Measurements from ENCODE around the gene PLAGL1.
"Not testable (repeated sequence)": the region's sequence is repeated elsewhere in the genome, so short reads cannot be mapped to it uniquely, and the experiment has no call there.

The PLAGL1 gene

DNA sequence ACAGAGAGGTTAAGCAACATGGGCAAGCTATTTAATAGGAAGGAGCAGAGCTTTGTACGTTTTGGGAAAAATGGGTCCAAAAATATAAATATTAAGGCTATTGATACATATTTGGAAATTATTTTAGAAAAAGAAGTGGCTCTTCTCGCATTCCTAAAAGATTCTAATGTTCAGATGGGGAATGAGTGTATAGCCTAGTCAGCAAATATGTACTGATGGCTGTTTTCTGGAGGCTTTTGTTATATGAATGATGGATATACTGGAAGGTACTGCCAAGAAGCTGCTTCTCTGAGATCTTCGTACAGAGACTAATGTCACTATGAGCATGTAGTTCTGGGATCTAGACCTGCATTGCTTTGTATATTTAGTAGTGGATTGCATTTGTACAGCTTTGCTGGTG lies 71.7 kb downstream of the PLAGL1 start:
- no peak for DNase-seq

DNA sequence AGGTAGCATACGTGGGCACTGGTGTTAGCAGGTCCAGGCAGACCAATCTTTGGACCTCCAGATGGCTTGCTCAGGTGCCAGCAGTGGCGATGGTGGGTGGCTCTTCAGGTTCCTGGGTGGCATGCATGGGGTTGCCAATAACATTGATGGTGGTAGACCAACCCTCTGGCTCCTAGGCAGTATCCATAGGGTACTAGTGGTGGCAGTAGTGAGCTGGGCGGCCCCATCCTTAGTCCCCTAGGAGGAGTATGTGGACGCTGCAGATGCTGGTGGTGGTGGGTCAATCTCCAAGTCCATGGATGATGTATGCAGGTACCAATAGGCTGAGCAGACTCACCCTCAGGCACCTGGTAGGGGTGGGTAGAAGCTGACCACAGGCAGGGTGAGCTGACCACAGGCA lies 73.2 kb downstream of the PLAGL1 start:
- DNase-seq: no peak

DNA sequence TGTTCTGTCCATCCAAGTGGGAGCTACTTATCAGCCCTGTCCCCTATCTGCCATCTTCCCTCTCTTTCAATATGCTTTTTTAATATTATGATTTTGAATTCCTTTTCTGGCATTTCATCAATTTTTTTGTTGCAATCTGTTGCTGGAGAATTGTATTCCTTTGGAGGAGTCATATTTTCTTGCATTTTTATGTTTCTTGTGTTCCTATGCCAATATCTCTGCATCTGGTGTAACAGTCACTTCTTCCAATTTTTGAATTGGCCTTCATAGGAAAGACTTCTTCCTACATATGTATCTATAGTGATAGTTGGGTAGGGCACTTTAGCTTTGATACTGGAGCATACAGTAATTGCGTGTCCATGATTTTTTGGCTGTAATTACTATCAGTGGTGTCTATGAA lies 73.7 kb downstream of the PLAGL1 start:
- no peak for DNase-seq

DNA sequence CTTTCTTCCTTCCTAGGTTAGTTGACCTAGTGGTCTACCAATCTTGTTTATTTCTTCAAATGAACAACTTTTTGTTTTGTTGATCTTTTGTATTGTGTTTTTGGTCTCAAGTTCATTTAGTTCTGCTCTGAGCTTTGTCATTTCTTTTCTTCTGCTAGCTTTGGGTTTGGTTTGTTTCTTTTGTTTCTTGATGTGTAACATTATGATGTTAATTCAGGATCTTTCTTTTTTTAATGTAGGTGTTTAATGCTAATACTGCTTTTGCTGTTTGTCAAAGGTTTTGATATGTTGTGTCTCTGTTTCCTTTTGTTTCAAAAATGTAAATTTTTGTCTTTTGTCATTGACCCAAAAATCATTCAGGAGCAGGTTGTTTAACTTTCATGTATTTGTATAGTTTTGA lies 78.1 kb downstream of the PLAGL1 start:
- DNase-seq: no peak

DNA sequence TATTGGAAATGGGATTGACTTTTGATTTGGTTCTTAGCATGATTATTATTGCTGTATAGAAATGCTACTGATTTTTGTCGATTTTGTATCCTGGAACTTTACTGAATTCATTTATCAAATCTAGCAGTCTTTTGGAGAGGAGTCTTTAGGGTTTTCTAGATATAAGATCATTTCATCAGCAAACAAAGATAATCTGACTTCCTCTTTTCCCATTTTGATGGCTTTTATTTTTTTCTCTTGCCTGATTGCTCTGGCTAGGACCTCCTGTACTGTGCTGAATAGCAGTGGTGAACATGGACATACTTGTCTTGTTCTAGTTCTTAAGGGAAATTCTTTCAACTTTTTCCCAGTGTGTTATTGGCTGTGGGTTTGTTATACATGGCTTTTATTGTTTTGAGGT lies 79.2 kb downstream of the PLAGL1 start:
- DNase-seq: no peak

DNA sequence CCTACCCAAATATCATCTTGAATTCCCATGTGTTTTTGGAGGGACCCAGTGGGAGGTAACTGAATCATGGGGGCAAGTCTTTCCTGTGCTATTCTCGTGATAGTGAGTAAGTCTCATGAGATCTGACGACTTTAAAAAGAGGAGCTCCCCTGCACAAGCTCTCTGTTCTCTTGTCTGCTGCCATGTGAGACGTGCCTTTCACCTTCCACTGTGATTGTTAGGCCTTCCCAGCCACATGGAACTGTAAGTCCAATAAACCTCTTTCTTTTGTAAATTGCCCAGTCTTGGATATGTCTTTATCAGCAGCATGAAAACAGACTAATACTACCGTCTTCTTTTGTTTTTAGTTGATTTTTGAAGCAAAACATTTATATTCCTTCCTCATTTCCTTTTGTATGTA lies 91.0 kb downstream of the PLAGL1 start:
- DNase-seq: not testable (repeated sequence)

DNA sequence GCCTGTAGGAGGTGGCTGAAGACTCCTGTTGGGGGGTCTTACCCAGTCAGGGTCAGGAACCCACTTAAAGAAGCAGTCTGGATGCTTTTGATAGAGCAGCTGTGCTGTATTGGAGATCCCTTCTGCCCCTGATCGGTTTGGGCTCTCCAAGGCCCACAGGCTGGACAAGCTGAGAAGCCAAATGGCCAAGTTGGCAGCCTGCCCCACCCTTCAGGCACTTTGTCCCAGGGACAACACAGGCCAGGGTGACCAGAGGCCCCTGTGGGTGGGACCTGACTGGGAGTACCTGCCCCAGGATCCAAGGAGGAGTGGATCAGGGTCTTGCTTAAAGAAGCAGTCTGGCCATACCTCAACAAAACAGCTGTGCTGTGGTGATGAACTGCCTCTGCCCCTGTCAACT lies 95.4 kb downstream of the PLAGL1 start:
- no peak for DNase-seq

DNA sequence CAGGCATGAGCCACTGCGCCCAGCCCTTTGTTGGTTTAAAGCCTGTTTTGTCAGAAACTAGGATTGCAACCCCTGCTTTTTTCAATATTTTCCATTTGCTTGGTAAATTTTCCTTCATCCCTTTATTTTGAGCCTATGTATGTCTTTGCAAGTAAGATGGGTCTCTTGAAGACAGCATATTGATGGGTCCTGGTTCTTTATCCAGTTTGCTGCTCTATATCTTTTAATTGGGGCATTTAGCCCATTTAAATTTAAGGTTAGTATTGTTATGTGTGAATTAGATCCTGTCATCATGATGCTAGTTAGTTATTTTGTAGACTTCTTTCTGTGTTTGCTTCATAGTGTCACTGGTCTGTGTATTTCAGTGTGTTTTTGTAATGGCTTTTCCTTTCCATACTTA lies 97.0 kb downstream of the PLAGL1 start:
- no peak for DNase-seq

DNA sequence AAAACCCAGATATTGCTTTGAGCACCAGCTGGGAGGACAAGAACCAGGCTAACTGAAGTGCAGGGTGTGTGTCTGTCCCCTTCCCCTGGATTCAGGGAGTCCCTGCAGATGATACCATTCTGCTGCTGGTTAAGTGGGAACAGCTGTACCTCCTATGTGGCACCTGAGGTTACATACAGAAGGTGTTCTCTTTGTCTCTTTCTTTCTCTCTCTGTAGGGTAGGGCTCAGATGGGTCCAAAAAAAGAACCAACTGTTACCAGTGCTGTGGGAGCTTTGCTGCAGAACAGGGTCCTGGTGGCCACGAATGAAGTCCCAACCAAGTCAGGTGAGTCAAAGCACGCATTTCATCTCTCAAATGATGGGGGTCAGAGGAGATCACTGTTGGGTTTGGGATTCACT lies 105.2 kb downstream of the PLAGL1 start:
- no peak for DNase-seq

DNA sequence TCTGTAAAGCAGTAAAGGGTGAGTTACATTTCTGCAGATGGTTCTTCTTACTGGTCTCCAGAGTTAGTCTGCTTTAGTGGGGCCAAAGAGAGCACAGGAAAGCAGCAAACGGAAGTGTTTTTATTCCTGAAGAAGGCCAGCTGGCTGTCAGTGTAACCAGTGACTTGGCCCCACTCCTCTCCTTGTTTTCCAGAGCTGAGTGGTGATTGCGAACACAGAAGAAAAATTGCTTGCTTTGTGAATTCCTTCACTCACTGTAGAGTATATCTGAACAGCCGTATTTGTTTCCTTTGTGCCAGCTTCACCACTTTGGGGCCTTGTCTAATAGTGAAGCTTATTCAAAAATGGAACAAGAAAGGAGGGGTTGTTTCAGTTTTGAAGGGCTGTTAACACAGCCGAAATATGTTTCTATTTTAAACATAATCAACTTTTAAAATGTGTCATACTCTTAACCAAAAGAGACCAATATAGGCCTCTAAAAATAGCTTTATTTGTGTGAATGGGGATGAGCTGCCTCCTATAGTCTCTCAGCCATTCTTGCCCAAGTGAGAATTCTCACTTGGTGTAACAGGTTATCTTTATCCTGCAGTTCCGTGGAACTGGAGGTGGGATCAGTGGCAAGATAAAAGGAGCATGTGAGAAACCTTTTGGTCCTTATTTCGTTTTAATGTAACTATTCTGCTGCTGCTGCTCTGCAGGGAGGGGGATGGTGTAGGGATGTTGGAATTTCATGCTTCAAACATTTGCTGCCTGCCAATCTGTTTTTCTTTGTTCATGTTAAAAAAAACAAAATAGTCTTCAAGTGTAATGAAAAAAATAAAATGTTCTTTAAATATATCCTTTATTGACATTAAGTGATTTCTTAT lies 105.9 kb downstream of the PLAGL1 start:
- no peak for DNase-seq

DNA sequence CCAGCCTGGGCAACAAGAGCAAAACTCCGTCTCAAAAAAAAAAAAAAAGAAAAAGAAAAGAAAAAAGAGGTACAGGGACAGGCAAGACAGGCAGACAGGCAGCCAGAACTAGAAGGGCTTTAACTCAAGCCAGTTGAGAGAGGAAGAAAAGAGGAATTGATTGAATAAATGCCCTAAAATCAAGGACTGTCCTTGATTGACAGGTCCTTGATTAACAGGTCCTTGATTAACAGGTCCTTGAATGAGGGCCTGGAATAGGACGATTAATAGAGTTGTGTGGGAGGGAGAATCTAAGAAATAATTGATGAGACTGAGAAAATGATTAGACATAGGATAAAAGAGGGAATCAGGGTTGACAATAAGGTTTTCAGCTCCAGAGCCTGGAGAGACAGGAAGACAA lies 107.7 kb downstream of the PLAGL1 start:
- DNase-seq: no peak

DNA sequence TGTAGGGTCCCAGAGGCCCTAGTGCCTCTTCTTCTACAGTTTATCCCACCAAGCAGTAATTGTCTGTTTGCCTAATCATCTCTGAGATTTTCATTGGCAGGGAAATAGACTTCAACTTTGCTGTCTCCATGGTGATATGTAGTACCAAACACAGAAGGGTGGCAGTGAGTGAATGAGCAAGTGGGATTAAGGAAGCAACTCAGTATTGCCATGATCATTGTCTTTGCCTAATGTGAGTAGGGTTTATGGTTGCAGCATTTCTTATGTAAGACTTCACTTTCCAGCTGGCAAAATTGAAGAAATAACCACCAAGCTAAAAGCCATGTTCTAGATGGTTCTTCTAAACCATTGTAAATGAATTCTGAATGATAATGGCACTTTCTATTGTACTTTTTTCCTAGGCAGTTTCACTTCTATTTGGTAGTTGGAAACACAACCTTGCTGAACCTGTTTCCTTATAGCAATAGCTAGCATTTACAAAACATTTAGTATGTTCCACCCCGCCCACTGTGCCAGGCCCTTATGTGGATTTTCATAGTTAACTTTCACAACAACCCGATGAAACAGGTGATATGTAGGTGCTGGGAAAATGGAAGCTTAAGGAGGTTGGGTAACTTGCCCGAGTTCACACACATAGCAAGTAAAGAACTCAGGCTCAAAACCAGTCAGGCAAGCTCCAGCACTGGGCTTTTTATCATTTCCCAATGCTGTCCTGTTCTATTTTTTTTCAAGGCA lies 111.8 kb downstream of the PLAGL1 start:
- no peak for DNase-seq

DNA sequence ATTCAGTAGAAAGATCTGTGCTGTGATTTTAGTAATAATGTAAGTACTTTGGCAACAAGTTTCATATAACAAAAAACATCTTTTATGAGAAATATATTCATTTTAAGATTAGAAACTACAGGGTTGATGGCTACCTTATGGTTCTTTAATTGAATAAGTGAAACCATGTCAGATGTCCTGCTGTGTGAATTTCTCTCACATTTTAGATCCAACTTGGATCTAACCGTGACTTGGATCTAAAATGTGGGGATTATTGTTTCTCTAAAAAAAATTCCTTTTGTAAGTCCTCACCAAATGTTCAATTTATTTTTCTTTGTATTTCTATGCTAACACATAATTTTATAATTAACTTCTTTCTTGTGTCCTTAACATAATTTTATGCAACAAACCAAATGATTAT lies 113.4 kb downstream of the PLAGL1 start:
- no peak for DNase-seq

Measured in NCI-H1694 (cell line).